Measurements from ENCODE around the gene COL11A2. TPM values are rescaled to one million over a fixed set of nuclear protein-coding genes. Genes with fewer than 3 reads are reported as not detected.

COL11A2 gene
- total RNA-seq, 1 experiment from 2014 or later, result 2.3 TPM

- H3K27ac Mint-ChIP-seq, result no peak overlapping the region
Observed at GRCh38 chr6:33189164-33189563, 3.1 kb downstream of the COL11A2 start.

More at GRCh38 chr6:33189164-33189563, 3.1 kb downstream of the COL11A2 start:
- Histone ChIP-seq H3K27me3 (ENCODE audit: insufficient read depth, low read length) (peaks cover 3% of the 10 kb centered on the region; the same call in 1 of the 2 replicates), H3K14ac (ENCODE audit: insufficient read depth, low read length) (no peak overlapping the region), H3K27ac (ENCODE audit: insufficient read length, low read depth, low read length) (no peak overlapping the region), H3K4ac (ENCODE audit: low read depth, low read length) (no peak overlapping the region), H2BK5ac (ENCODE audit: insufficient read length, low read length) (no peak overlapping the region), H2BK15ac (ENCODE audit: low read depth, low read length) (no peak overlapping the region), H3K23me2 (ENCODE audit: insufficient read length, low read depth, low read length, poor library complexity, severe bottlenecking) (peaks cover 11% of the 10 kb centered on the region), H4K20me1 (ENCODE audit: control insufficient read depth, insufficient read depth, insufficient read length) (no peaks in the 10 kb centered on the region), H2BK12ac (ENCODE audit: insufficient read length, low read depth, low read length) (no peak overlapping the region), H3T11ph (ENCODE audit: low read length) (no peak overlapping the region), H3K23ac (ENCODE audit: insufficient read length, low read depth, low read length) (no peak overlapping the region), H3K9ac (ENCODE audit: extremely low read depth, insufficient read length, low read length) (no peak overlapping the region), H3K4me1 (ENCODE audit: insufficient read depth, low read length) (no peaks in the 10 kb centered on the region; the same call in 1 of the 2 replicates), H2AFZ (ENCODE audit: low read length) (no peak overlapping the region), H2AK5ac (ENCODE audit: insufficient read length, low read length) (no peak overlapping the region), H3K79me1 (ENCODE audit: insufficient read depth, low read depth, low read length, poor library complexity, severe bottlenecking) (no peaks in the 10 kb centered on the region), H4K91ac (ENCODE audit: insufficient read length, low read depth, low read length) (no peak overlapping the region), H4K5ac (ENCODE audit: insufficient read length, low read depth, low read length) (no peak overlapping the region), H3K4me2 (ENCODE audit: insufficient read depth, insufficient read length, low read length) (no peak overlapping the region), H3K79me2 (ENCODE audit: insufficient read depth, low read length) (no peaks in the 10 kb centered on the region), H3K9me3 (ENCODE audit: control insufficient read depth, low read depth, low read length) (no peaks in the 10 kb centered on the region), H3K18ac (ENCODE audit: insufficient read length, low read depth, low read length) (no peak overlapping the region), H2BK120ac (ENCODE audit: low read depth, low read length, poor library complexity, severe bottlenecking) (no peak overlapping the region), H2BK20ac (ENCODE audit: low read depth, low read length, poor library complexity, severe bottlenecking) (no peak overlapping the region), H3K56ac (ENCODE audit: insufficient read length, low read depth, low read length) (no peak overlapping the region), H4K8ac (replicated peaks; ENCODE audit: insufficient read length, low read depth, low read length) (no peak overlapping the region)
- Mint-ChIP-seq H3K4me1 (peaks cover 20 to 25% of the 10 kb centered on the region in 2 experiments), H3K36me3 (ENCODE audit: insufficient read depth in 1 of 3, low read depth in 3 of 3) (peaks cover 0 to 4% (median 0%) of the 10 kb centered on the region in 3 experiments; a peak in 2 of 7 replicates), H3K27me3 (ENCODE audit: low read depth) (peaks cover 78% of the 10 kb centered on the region), H3K9me3 (no peaks in the 10 kb centered on the region; a peak in 1 of 5 replicates), H3K4me3 (no peak overlapping the region)
- TF ChIP-seq CTCF (conservative IDR thresholded peaks at IDR 0.05), result no peak
- DNase-seq, result no peak
- WGBS (ENCODE audit: extremely low coverage, insufficient read length, low lambda C conversion rate), result no CpG with 5 or more reads among the region's 8 CpGs
